PFSK-1 (cell line): Measurements from ENCODE around the gene ELMOD3.

Experiments
- FOXP2 ChIP-seq: optimal IDR thresholded peaks from 2 replicates; pipeline ENCODE3; 2011; ENCODE audit warnings: borderline replicate concordance, control low read depth, inconsistent platforms; ENCODE audit not compliant: insufficient read depth; ENCODE audit errors: extremely low read length, extremely low read depth
- POLR2AphosphoS5 ChIP-seq: IDR thresholded peaks from 2 replicates; pipeline ENCODE4 v1.6.1; 2012; ENCODE audit warnings: low read depth, mild to moderate bottlenecking, control low read depth, low read length, moderate library complexity
- REST ChIP-seq, 2 experiments: IDR thresholded peaks; 2 replicates each; pipeline versions ENCODE4 v1.6.1 to v1.8.0; 2011 to 2012; ENCODE audit warnings: low read depth in 2 of 2, low read length in 2 of 2, control low read depth in 1 of 2, inconsistent platforms in 1 of 2, mild to moderate bottlenecking in 1 of 2, moderate library complexity in 1 of 2; ENCODE audit not compliant: insufficient read depth in 1 of 2
- SIN3A ChIP-seq: IDR thresholded peaks from 2 replicates; pipeline ENCODE4 v1.6.1; 2012; ENCODE audit warnings: mild to moderate bottlenecking, low read length, moderate library complexity, borderline replicate concordance; ENCODE audit not compliant: insufficient read depth
- TAF1 ChIP-seq: IDR thresholded peaks from 2 replicates; pipeline ENCODE4 v1.6.1; 2012; ENCODE audit warnings: low read length, control low read depth, borderline replicate concordance; ENCODE audit not compliant: insufficient read depth

- TF ChIP-seq REST (IDR thresholded peaks at IDR 0.05; ENCODE audit: insufficient read depth in 1 of 2, low read depth in 2 of 2, low read length in 2 of 2) (no peak), FOXP2 (peak; percentile 19), POLR2AphosphoS5 (no peak), SIN3A (no peak), TAF1 (no peak)
These were observed 79.0 kb downstream of the ELMOD3 start for GRCh38 chr2:85433511-85434089.
